GM18526 (cell line): ENCODE data around the gene PARL.

Source experiments
- POLR2A ChIP-seq: IDR thresholded peaks from 3 replicates; pipeline ENCODE4 v1.6.1; 2011; ENCODE audit not compliant: insufficient read length; ENCODE audit errors: extremely low read depth

PARL gene

DNA sequence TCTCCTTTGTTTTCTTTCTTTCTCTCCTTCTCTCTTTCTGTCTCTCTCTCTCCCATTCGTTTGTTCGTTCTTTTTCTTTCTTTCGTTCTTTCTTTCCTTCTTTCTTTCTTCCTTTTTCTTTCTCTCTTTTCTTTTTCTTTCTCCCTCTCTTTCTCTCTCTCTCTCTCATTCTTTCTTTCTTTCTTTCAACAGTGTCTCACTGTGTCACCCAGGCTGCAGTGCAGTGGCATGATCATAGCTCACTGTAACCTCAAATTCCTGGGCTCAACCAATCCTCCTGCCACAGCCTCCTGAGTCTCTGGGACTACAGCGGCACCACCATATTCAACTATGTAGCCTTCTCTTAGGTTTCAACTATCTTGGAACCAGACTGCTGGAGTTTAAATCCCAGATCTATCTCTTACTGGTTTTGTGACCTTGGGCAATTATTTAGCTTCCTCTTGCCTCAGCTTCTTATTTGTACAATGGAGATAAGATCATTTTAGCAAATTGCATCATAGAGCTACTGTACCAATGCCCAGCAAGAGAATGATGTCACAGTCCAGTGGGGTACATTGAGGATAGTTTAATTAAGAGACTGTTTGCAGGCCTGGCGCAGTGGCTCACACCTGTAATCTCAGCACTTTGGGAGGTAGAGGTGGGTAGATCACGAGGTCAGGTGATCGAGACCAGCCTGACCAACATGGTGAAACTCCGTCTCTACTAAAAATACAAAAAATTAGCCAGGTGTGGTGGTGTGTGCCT, 27.3 kb upstream of the PARL start:
- no peak for TF ChIP-seq POLR2A

DNA sequence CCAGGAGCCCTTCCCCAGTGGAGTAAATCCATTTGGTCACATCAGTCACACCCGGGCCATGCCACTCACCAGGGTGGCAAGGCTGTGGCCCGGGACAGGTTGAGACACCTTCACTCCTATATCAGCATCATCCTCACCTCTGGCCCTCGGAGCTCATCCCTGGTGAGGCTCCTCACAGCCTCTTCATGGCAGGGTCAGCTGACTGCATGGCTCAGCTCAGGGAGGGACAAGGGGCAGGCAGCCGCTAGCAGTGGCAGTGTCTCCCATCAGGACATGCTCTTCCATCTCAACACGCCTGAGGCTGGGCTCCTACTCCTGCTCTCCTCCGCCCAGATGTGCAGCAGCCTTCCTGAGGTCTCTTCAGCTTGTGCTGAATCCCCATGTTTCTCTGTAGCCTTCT, 26.4 kb upstream of the PARL start:
- TF ChIP-seq POLR2A: no peak

GRCh38 chr3:183909030-183909600, 24.4 kb upstream of the PARL start:
- no peak for TF ChIP-seq POLR2A

DNA sequence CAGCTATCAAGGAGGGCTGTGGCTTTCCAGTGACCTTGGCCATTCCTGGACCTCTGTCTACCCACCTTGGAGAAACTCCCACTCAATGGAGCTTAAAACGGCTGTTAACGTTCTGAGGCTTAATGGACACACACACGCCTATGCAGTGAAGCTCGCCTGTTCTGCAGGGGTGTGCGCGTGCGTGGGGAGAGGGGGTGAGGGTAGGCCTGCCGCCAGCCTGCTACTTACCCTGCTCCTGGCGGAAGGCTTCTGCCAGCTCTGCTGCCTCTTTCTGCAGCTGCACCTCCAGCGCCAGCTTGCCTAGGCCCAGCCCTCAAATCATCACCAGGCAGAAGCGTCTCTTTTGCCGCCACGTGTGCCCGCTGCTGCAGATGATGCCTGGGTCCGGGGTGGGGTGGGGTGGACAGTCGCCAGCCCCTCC, 23.2 kb upstream of the PARL start:
- TF ChIP-seq POLR2A: no peak

- TF ChIP-seq POLR2A: no peak
These were observed 22.5 kb upstream of the PARL start for GRCh38 chr3:183907176-183907575.

GRCh38 chr3:183906234-183906921, 21.7 kb upstream of the PARL start:
- no peak for TF ChIP-seq POLR2A

DNA sequence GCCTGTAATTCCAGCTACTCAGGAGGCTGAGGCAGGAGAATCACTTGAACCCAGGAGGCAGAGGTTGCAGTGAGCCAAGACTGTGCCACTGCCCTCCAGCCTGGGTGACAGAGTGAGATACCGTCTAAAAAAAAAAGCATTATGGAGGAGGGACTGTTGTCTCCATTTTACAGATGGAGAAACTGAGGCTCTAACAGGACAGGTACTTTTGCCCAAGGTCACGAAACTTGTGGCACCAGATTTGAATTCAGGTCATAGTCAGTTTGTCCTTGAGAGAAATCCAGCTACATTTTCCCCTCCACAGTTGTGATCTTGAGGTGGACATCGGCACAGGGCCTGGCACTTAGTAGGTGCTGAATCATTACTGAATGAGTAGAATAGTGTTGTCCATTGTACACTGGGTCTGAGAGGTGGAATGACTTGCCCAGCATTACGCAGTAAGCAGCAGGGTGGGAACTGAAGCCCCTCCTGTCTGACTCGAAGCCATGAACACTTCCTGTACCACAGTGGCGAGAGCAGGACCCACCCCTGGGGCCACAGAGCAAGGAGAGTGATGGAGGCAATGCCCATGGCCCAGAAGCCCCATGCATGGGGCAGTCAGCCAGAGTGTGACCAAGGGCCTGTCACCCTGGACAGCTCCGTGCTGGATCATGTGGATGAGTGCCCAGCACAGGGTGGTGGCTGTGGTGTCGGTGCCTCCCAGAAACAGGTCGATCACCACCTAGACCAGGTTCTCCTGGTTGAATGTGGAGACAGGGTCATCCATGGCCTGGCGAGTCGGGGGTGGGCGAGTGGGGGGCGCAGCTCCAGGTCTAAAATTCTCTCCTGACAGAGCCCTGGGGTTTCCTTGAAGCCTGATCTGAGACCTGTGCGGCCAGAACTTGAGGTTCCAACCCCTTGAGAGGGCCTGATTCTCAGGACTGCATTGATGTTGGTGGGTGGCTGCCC, 20.4 kb upstream of the PARL start:
- no peak for TF ChIP-seq POLR2A

DNA sequence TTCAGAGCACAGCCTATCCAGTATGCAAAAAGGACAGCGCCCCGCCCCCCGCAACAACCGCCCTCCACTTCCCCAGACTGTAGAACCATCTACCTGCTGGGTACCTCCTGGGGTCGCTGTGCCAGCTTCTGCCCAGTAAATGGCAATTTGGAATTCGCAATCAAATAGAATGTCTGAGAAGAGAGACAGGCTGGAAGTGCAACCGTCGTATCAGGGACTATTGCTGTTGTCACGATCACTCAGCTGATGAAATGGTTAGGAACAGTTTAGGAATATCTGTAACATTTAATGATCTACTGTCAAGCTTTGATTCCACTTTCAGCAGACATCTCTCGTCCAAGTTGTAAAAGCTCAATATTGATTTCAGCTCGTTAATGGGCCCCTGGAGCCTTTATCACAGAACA, 13.3 kb upstream of the PARL start:
- no peak for TF ChIP-seq POLR2A

GRCh38 chr3:183897606-183898005, 12.9 kb upstream of the PARL start:
- TF ChIP-seq POLR2A: no peak

GRCh38 chr3:183896610-183897009, 11.9 kb upstream of the PARL start:
- TF ChIP-seq POLR2A: no peak

DNA sequence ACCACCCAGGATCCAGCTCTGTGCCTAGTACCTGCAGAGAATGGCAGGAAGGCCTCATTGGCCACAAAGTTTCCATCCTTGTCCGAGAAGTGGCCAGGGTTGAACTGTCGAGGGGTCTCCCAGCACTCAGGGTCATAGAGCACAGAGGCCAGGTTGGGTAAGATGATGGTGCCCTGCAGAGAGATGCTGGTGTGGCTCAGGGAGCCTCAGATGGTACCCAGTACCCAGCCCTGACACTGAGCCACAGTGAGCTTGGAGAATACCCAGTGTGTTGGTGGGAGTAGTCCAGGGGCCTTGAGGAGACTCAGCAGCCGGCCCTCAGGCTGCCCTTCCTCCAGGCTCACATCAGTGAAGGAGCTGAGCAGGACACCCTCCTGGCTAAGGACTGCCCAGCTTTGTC, 11.5 kb upstream of the PARL start:
- no peak for TF ChIP-seq POLR2A

GRCh38 chr3:183895774-183896173, 11.1 kb upstream of the PARL start:
- no peak for TF ChIP-seq POLR2A

- no peak for TF ChIP-seq POLR2A
These were observed 10.6 kb upstream of the PARL start for GRCh38 chr3:183895296-183895695.

- no peak for TF ChIP-seq POLR2A
These were observed 8.0 kb upstream of the PARL start for GRCh38 chr3:183892610-183893214.

GRCh38 chr3:183885766-183886165, 1.1 kb upstream of the PARL start:
- no peak for TF ChIP-seq POLR2A
